HG03354 (cell line): ENCODE results near the gene TSPAN9.

Experiments used
- ATAC-seq: cut with Tn5 transposase; IDR thresholded peaks from one replicate; pipeline ENCODE4 v1.9.1; 2021; ENCODE audit warnings: mild to moderate bottlenecking; ENCODE audit not compliant: unreplicated experiment, poor library complexity, severe bottlenecking

The TSPAN9 gene

DNA sequence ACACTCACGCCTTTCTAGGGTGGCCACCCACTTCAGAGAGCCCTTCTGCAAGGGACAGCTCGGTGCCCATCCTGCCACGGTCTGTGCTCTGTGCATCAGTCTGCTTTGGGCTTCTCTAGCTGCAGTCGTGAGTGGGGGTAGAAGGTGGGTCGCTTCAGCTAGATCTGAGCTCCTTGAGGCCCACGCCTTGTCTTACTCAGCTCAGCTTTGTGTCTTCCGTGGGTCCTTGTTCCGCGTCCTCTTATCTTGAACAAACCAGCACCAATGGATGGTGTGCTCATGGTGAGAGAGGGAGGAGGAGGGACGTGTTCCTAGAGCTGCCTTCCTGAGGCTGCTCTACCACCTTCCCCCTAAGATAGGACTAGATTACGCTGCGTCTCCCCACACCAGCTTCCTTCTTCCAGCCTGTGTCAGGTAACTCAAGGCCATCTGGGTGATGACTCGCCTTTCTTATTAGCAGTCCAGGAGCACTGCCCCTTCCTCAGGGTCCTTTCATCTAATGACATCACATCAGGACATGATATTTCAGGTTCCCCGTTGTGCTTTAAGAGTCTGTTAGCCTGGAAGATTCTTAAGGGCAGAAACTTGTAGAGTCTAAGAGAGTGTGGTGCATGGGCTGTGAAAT is 118.8 kb downstream of the TSPAN9 start:
- no peak for ATAC-seq

DNA sequence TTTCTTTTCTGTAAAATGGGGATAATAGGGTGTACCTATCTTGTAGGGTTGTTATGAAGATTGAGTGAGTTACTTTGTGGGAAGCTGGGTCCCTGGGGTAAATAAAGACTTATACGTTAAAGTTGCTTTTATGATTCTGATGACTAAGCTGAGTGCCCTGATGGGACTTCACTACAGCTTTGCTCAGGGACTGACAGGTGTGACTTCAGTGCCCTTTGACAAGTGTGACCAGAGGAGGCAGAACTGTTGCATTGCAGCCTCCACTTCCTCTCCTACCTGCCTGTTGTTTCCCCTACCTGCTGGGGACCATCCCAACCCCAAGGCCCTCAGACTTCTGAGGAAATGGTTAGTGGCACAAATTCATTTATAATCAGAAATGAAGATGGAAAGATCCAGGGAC is 119.3 kb downstream of the TSPAN9 start:
- no peak for ATAC-seq

DNA sequence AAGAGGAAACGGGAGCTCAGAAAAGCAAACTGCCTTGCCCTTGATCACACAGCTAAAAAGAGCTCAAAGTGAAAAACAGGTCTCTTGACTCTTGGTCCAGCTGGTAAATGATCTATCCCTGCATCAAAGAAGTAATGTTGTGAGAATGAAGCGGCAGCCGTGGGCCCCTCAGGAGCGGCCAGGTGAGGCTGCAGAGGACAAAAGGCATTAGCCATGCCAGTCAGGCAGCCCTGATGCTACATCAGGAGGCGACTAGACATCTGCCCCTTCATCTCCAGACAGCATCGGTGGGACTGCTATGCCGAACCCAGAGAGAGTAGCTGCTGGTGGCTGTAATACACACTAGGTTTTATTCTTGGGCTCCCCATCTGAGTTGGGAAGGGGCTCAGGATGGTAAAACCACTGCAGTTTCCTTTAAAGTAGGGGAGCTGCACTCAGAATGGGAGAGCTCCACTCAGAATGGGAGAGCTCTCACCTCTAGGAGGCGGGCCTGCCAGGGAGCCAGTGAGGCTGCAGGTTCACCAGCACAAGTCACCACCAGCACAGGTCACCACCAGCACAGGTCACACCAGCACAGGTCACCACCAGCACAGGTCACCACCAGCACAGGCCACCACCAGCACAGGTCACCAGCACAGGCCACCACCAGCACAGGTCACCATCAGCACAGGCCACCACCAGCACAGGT is 120.1 kb downstream of the TSPAN9 start:
- ATAC-seq, result no peak

DNA sequence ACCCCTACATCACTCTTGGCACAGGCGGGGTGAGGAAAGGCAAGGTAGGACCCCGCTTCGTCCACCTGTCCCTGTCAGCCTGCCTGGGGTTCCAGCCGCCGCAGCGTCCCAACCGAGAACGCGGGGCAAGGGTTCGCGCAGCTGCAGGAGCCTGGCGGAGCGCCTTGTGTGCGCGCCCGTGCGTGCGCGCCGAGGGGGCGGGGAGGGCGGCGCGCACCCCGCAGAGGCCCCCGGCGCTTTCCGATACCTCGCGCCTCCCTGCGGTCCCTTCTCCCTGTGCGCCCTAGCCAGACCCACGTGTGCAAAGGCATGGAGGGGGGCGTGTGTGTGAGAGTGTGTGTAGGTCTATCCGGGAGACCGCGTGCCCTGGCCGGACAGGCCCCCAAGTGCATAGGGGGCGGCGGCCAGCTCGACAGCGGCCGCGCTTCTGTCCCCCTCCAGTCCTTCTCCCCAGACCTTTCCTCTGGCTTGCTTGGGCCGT is 122.4 kb downstream of the TSPAN9 start:
- ATAC-seq, result no peak

DNA sequence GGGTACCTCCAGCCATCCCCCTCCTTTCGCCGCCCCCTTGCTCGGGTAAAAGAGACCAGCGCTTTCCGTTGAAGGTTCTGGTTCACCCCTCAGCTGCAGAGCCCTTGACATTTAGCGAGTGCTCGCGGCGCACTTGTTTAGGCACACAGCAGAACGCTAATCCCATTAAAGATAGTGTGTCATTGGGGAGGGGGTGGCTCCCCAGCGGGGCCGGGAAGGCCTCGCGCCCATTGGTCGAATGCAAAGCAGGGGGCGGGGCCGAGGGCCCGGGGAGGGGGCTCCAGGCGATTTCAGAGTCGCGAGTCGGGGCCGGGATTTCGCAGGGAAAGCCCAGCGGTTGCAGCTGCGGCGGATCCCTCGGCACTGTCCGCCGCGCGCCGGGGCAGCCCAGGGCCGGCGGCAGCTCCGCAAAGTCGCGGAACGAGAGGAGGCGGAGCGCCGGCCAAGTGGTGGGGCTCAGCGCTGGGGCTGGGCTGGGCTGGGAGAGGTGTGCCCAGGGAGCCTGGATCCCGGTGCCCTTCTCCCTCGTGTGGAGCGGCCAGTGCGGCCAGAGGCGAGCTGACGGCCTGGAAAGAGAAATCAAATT is 122.9 kb downstream of the TSPAN9 start:
- no peak for ATAC-seq

DNA sequence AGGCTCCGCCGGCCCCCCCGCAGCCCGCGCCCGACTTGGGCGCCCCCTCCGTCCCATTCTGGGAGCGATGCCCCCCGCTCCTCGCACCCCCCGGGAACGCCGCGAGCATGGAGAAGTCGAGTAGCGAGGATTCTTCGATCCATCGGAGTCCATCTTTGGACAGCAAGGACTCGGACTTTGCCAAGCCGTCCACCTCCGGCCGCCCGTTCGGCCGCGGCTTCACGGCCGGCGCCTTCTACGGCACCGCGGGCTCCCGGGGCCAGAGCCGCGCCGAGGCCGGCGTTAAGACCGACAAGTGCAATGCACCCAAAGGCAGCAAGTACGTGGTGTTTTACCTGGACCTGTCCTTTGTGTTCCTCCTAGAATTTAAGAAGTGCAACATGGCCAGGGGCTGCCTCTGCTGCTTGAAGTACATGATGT is 123.6 kb downstream of the TSPAN9 start:
- no peak for ATAC-seq

DNA sequence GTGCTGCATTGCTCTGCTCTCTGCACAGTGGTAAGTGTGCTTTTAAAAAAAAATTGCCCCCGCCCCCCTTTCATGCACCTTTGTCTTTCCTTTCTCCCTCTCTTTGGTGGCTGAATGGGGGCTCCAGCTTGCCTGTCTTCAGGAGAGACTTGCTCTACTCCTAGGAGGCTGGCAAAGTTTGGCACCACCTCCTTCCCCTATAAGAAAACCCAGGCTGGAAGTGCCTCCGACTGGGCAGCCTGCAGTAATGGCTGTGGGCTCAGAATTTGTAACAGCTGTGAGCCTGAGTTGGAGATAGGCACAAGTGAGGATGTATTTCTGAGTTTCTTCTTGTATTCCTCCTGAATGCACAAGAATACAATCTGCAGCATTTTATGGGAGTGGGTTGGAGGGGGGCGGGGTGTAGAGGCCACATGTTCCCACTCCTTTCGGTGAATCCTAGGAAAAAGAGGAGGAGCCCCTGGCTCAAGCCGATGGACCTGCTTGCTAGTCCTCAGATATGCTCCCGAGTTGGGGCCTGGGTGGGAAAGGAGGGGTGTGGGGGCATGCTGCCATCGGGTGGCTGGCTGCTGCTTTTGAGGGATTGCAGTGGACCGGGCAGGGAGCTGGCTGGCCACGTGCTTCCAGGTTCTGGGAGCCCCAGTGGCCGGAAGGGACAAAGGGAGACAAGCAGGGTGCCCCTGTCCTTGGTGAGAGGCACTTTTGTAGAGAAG is 124.3 kb downstream of the TSPAN9 start:
- no peak for ATAC-seq

DNA sequence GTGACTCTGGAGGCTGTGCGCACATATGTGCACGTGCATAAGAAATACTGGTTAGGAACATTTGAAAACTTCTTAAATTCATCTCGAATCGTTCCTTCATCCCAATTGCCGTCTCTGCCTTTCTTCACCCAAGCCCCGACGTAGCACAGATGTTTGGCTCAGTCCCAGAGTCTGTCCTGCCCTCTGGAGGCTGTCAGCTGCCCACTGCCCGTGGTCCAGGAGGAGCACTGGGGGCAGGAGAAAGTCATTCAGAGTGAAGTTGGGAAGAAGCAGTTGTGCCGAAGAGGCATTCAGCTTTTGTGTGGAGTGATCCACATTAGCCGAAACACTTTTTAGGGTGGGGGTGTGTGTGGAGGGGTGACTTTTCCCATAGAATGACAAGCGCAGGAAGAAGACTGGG is 124.9 kb downstream of the TSPAN9 start:
- no peak for ATAC-seq

DNA sequence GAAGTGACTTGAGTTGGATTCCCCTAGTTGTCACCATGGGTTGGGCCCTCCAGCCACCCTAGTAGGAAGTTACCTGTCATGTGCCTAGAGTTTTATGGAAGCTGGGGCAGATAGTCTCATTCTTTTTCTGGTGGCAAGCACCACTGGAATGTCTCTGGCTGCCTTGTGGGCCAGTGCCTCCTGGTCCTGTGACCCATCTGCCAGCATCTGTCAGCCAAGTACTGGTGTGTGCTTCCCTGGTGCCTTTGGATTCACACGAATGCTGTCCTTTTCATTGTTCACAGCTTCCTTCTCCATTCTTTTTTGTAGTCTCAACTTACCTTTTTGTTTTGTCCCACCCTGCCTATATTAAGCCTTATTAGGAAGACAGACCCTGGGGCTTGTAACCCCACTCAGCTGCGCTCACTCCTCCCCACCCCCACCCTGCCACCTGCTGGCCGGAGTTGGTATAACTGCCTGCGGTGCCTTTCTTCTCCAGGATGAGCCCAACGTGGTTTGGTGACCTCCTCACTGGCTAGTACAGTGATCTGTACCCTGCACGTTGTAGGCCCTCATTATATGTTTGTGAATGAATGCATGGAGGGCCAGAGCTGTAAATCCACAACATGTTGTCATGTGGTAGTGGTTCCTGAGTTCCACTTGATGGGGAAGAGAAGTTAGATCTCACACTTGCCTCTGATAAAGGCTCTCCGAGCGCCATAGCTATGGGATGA is 125.7 kb downstream of the TSPAN9 start:
- no peak for ATAC-seq

DNA sequence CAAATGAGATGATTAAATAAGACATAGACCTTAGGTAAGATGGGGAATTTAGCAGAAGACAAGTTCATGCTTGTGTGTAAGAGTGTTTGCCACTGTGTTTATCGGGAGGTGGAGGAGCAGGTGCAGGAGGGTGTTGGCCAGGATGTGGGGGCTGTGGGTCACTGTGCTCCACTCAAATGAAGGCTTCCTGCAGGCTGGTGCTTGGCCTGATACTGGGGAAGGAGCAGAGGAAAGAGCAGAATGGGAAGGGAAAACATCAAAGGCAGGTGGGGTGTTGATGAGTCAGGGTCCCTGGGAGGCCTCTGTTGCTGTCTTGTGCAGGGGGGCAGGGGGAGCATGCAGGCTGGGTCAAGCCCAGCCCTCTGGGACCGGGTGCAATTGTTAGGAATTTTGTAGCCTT is 126.5 kb downstream of the TSPAN9 start:
- no peak for ATAC-seq

DNA sequence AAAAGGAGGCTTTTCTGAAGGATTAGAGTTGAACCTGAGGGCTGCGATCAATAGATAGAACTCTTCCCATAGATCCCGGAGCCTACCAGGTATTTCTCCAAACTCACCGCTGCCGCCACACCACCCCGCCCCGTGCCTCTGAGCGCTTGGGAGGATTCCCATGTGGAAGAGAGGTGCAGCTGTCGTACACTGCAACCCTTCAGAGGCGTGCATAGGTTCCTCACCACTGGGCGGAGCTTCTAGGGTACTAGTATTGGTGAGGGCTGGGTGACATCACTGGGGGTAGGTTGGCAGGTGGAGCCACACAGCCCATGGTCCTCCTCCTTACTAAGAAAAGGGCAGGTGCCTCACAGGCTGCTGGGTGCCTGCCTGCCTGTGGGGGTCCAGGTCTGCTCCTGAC is 127.0 kb downstream of the TSPAN9 start:
- ATAC-seq, result no peak

DNA sequence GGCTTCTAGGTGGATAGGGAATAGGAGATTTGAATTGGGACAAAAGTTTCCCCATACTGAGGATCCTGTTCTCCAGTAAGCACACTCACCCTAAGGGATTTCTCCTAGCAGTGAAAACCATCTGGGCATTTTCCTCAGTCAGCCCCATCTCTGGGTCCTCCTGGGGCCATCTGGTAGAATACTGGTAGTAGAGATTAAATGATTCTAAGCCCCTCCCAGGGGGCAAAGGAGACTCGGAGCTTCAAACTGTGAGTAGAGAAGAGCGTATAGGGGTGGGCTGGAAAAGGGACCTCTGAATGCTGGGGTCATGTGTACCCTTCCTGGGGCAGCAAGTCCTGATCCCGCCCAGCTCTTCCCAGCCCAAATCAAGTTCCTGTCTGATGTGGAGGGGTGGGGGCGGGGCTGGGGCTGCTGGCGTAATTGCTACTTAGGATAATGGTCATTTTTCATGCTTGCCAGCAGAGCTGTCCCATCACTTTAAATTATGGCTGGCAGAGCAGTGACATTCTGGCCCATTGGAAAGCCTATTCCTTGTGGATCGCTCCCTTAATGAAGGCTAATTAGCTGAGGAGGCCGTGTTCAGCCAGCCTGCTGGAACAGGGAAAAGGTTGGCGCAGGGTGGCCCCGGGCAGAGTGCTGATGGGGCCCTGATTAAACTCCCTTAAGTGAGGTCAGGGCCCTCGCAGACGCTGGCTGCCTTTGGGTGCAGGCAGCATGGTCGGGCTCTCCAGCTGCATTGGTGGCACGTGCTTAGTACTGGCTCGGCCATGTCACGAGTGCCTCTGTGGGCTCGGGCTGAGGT is 127.8 kb downstream of the TSPAN9 start:
- no peak for ATAC-seq

DNA sequence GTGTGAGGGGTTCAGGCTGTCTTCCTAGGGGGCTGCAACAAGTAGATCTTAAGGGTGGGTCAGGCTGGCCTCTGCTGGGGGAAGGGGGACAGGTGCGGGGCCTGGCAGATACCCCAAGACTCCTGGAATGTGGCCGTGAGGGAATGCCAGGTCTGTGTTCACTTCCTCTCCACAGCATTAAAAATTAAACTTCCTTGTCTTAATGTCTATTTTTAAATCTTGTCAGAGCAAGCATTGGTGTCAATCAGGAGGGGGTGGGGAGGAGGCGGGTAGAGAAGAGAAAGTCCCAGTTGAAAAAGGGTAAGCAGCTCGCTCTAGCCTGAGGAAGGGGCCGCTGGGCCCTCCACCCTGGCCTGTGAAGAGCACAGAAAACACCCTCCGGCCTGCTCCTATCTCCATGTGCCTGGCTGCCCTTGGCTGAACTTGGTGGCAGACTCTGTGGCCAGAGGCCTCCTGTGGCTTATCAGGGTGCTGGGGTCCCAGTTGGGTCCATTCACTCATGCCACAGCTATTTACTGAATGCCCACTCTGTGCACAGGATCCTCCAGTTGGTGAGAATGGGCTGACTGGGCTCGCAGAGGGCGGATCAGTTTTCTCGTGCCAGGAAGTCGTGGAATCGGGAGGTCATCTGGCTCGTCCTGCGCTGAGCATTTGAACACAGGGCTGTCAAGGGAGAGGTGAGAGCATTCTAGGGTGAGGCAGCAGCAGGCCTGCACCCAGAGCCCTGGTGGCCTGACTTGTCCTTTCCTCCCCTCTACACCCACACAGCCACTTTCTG is 128.8 kb downstream of the TSPAN9 start:
- no peak for ATAC-seq

DNA sequence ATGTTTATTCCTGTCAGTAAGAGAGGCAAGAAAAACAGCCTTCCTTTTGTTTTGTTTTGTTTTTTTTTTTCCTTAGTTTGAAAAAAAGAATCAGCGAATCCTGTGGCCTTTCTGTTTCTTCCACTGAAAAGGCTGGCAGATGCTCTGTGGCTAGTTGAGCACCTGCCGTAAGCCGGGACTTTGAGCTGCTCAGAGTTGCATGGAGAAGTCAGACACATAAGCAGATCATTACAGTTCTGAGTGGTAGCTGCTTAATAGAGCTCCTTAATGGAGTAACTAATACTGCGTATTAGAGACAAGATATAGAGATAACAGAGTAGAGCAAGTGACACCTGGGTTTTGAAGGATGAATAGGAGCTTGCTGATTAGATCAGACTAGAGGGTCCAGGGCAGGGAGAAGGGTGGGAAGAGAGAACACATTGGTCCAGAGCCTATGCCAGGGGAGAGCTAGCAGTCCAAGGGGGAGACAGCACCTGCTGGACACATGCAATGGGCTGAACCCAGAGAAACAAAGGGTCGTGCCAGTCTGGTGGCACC is 129.4 kb downstream of the TSPAN9 start:
- ATAC-seq, result no peak

DNA sequence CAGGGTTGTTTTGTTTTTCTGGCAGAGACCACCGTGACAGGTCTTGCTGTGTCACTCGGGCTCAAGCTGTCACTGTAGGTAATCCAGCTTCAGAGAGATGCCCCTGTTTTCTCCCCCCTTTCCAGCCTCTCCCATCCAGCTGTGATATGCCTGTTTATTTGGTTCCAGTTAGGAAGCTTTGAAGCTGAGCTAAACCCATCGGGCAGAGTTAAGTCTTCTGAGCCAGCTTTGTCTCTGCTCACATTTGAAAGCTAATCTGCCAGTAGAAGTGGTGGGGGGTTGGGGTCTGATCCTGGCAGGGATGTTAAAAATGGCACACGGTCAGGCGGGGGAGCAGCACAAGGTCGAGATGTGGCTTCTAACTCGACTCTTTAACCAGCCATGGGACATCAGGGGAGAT is 130.0 kb downstream of the TSPAN9 start:
- ATAC-seq, result no peak

DNA sequence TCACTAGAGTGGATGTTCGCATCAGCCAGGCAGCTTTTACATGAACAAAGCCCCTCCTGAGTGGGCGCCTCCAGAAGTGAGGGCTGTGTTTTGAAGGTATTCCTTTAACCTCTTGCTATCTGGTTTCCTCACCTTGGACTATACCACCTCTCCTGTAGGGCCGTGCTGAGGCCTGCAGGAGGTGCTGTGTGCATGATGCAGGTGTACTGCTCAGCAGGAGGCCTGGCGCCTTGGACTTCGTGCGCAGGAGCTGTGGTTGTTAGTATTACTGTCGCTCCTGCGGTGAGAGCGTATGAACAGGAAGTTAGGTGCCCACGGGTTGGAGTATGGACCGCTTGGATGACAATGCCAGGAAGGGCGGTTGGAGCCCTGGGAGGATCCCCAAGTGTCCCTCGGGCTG is 130.7 kb downstream of the TSPAN9 start:
- ATAC-seq, result no peak

DNA sequence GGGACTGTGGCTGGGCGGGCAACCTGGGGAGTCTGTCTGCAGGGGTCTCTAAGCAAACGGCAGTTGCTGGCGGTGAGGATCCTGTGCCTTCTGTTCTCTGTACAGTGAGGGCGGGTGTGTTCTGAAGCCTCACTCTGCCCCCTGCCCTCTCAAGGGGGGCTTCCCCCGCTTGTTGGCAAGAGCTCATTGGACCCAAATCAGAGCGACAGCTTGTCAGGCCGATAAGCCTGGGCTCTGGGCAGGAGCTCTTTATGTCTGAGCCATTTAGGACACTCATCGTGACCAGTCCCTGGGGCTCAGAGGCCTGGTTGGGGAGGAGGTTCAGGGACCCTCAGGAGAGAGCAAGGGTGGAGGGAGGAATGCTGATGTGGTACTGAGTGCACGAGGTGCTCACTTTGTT is 136.0 kb downstream of the TSPAN9 start:
- ATAC-seq, result no peak

DNA sequence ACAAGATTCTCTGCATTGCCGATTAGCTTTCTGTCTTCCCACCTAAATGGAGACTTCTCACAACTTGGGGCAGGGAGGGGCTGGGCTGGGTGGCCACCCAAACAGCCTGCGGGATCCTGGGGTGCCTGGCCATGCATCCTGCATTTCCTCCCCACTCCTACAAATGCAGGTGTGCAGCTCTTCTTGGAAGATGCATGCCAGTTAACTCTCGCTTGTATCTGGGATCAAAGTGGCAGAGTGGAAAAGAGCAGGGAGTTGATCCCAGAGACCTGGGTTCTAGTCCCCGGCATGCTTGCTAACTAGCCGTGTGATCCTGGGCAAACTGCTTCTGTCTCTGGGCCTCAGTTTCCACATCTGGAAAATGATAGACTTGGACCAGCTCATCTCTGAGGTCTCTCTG is 136.6 kb downstream of the TSPAN9 start:
- no peak for ATAC-seq
